ENCODE data around the gene PRM1. TPM values are rescaled to one million over a fixed set of nuclear protein-coding genes. Genes with fewer than 3 reads are reported as not detected.

PRM1 gene
- total RNA-seq, 1 experiment from 2014 or later: not detected

- no peak for DNase-seq (ENCODE audit: extremely low read depth, low read depth)
These were observed 34.4 kb upstream of the PRM1 start for GRCh38 chr16:11315510-11315909.

GRCh38 chr16:11314309-11314894 lies 33.3 kb upstream of the PRM1 start:
- no peak for DNase-seq (ENCODE audit: extremely low read depth, low read depth)

GRCh38 chr16:11313493-11314308 lies 32.6 kb upstream of the PRM1 start:
- DNase-seq (ENCODE audit: extremely low read depth, low read depth): no peak

GRCh38 chr16:11312718-11313492 lies 31.8 kb upstream of the PRM1 start:
- DNase-seq (ENCODE audit: extremely low read depth, low read depth): no peak

GRCh38 chr16:11310997-11311561 lies 29.9 kb upstream of the PRM1 start:
- DNase-seq (ENCODE audit: extremely low read depth, low read depth): no peak

- DNase-seq (ENCODE audit: extremely low read depth, low read depth): no peak
These were observed 29.5 kb upstream of the PRM1 start for GRCh38 chr16:11310634-11310977.

- DNase-seq (ENCODE audit: extremely low read depth, low read depth): no peak
These were observed 28.9 kb upstream of the PRM1 start for GRCh38 chr16:11309895-11310633.

- no peak for DNase-seq (ENCODE audit: extremely low read depth, low read depth)
These were observed 27.6 kb upstream of the PRM1 start for GRCh38 chr16:11308493-11309283.

- no peak for DNase-seq (ENCODE audit: extremely low read depth, low read depth)
These were observed 26.7 kb upstream of the PRM1 start for GRCh38 chr16:11307639-11308492.

- no peak for DNase-seq (ENCODE audit: extremely low read depth, low read depth)
These were observed 26.0 kb upstream of the PRM1 start for GRCh38 chr16:11306997-11307638.

GRCh38 chr16:11306381-11306780 lies 25.3 kb upstream of the PRM1 start:
- DNase-seq (ENCODE audit: extremely low read depth, low read depth): no peak

GRCh38 chr16:11303405-11304138 lies 22.4 kb upstream of the PRM1 start:
- peak; percentile 47 for DNase-seq (ENCODE audit: extremely low read depth, low read depth)

GRCh38 chr16:11302977-11303376 lies 21.8 kb upstream of the PRM1 start:
- DNase-seq (ENCODE audit: extremely low read depth, low read depth): no peak

- DNase-seq (ENCODE audit: extremely low read depth, low read depth): no peak
These were observed 20.7 kb upstream of the PRM1 start for GRCh38 chr16:11301645-11302501.

GRCh38 chr16:11300560-11300892 lies 19.4 kb upstream of the PRM1 start:
- DNase-seq (ENCODE audit: extremely low read depth, low read depth): no peak

GRCh38 chr16:11299865-11300559 lies 18.9 kb upstream of the PRM1 start:
- DNase-seq (ENCODE audit: extremely low read depth, low read depth): no peak
